Upper lobe of left lung (tissue), 6 donors: ENCODE results near the gene RBBP7. TPM values are rescaled to one million over a fixed set of nuclear protein-coding genes. Genes with fewer than 3 reads are reported as not detected.

Experiments
- ATAC-seq, 2 donors: fragments of 200-7000 bp; cut with Tn5 transposase; one replicate each; pipeline ENCODE4 v1.9.1; 2022; ENCODE audit warnings: mild to moderate bottlenecking in 2 of 2, moderate library complexity in 2 of 2; ENCODE audit not compliant: low FRiP score in 2 of 2
- DNase-seq, 2 donors: peaks; one replicate each; pipeline ENCODE4 v3.0.0-alpha.2; 2019 to 2020
- H3K27ac ChIP-seq, 4 donors: fragments of 200-600 bp; sonication (generic); one replicate each; pipeline ENCODE4 v1.5.1; 2016 to 2019
- H3K27me3 ChIP-seq, 4 donors: fragments of 200-600 bp; sonication (generic); one replicate each; pipeline ENCODE4 v1.5.1; 2017 to 2019
- H3K36me3 ChIP-seq, 4 donors: fragments of 200-600 bp; sonication (generic); one replicate each; pipeline ENCODE4 v1.5.1; 2016 to 2019
- H3K4me1 ChIP-seq, 4 donors: fragments of 200-600 bp; sonication (generic); one replicate each; pipeline ENCODE4 v1.5.1; 2018 to 2019
- H3K4me3 ChIP-seq, 4 donors: fragments of 200-600 bp; sonication (generic); one replicate each; pipeline ENCODE4 v1.5.1; 2017 to 2019; ENCODE audit warnings: mild to moderate bottlenecking in 2 of 4, moderate library complexity in 1 of 4
- H3K9me3 ChIP-seq, 4 donors: fragments of 200-600 bp; sonication (generic); one replicate each; pipeline ENCODE4 v1.5.1; 2018 to 2019
- CTCF ChIP-seq, 6 experiments: fragments of 450-650 bp in 4 of 6; fragments of 200-600 bp in 2 of 6; sonication (generic) in 2 of 6; IDR thresholded peaks; one replicate each; pipeline ENCODE4 v1.5.1; 2016 to 2019; ENCODE audit warnings: antibody characterized with exemption in 6 of 6
- EP300 ChIP-seq, 4 donors: sonication (generic); formaldehyde crosslinking; IDR thresholded peaks; one replicate each; pipeline ENCODE4 v1.5.1; 2017; ENCODE audit warnings: antibody characterized with exemption in 4 of 4, control low read depth in 2 of 4
- POLR2A ChIP-seq, 4 donors: fragments of 450-650 bp; IDR thresholded peaks; one replicate each; pipeline ENCODE4 v1.5.1; 2016 to 2017; ENCODE audit warnings: antibody characterized with exemption in 4 of 4, mild to moderate bottlenecking in 2 of 4
- POLR2AphosphoS5 ChIP-seq, 2 donors: sonication (generic); formaldehyde crosslinking; IDR thresholded peaks; one replicate each; pipeline ENCODE4 v1.5.1; 2017; ENCODE audit warnings: antibody characterized with exemption in 2 of 2
- WGBS, 2 donors: methylation state at CpG; one replicate each; pipeline ENCODE4 v1.1.5; 2017 to 2018; 5-methylcytosine and 5-hydroxymethylcytosine counted together
- total RNA-seq, 6 donors: library from RNA; depleted of rRNA in 4 of 6; stranded (reverse); fragments of >200 nt in 4 of 6; gene quantifications; one replicate each; pipeline versions ENCODE4 v1.1.0 to v1.2.1, GENCODE V29; 2016 to 2021
- donor health status: DM: no; HTN: no; CAD: no; lungs with moderate emphysema.
- donor health status: DM: no; HTN: yes; CAD: no; lungs with severe emphysema.

Gene RBBP7
- total RNA-seq, 6 donors from 2014 or later, result 59.1 to 73.3 (median 63.7) TPM

GRCh38 chrX:16910376-16910775 lies 40.2 kb upstream of the RBBP7 start:
- Histone ChIP-seq H3K4me1 (no peaks in the 10 kb centered on the region), H3K27me3 (no peaks in the 10 kb centered on the region), H3K9me3 (no peaks in the 10 kb centered on the region), H3K36me3 (no peaks in the 10 kb centered on the region), H3K27ac (no peak overlapping the region), H3K4me3 (no peak overlapping the region)
- WGBS, 2 donors, result 67 to 83% methylated on average over 1 of the region's 1 CpG
- ATAC-seq (no peak), DNase-seq (no peak)
- TF ChIP-seq EP300 (IDR thresholded peaks at IDR 0.05), result no peak
- TF ChIP-seq POLR2A (IDR thresholded peaks at IDR 0.05), result no peak
- TF ChIP-seq POLR2AphosphoS5 (IDR thresholded peaks at IDR 0.05), result no peak
- TF ChIP-seq CTCF (IDR thresholded peaks at IDR 0.05), result no peak

- 79 to 80% methylated on average over 8 of the region's 8 CpGs for WGBS, 2 donors
- no peaks in the 10 kb centered on the region for H3K27me3 ChIP-seq
- TF ChIP-seq POLR2A (IDR thresholded peaks at IDR 0.05) (no peak), POLR2AphosphoS5 (IDR thresholded peaks at IDR 0.05) (no peak), EP300 (IDR thresholded peaks at IDR 0.05) (no peak), CTCF (IDR thresholded peaks at IDR 0.05) (no peak)
- no peak overlapping the region for H3K4me3 ChIP-seq
- ATAC-seq, result no peak
- no peak overlapping the region for H3K27ac ChIP-seq
- H3K36me3 ChIP-seq, result no peaks in the 10 kb centered on the region
- H3K9me3 ChIP-seq, result no peaks in the 10 kb centered on the region
- no peaks in the 10 kb centered on the region for H3K4me1 ChIP-seq
- no peak for DNase-seq
Measured at GRCh38 chrX:16903274-16904022, 33.3 kb upstream of the RBBP7 start.

DNA sequence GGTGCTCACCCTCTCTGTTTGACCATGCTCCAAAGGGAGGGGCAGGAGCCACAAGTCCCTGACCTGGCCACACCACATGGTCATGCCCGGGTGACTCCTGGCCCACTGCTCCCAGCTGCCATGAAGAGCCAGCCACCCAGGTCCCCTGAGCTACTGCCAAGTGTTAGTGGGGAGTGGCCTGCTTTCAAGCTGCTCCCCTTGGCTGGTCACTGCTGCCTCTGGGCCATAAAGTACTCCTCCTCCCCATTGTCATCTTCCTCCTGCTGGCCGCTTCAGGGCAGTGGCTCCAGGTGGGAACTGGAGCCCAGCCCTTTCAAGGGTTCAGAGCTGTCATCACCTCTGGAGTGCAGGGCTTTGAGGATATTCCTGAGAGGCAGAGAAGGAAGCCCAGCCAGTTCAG lies 27.3 kb upstream of the RBBP7 start:
- 96% methylated on average over 2 of the region's 2 CpGs; no CpG with 5 or more reads in 1 of the 2 donors for WGBS, 2 donors
- H3K4me3 ChIP-seq, result no peak overlapping the region
- TF ChIP-seq EP300 (IDR thresholded peaks at IDR 0.05) (no peak), POLR2A (IDR thresholded peaks at IDR 0.05) (no peak), CTCF (IDR thresholded peaks at IDR 0.05) (no peak), POLR2AphosphoS5 (IDR thresholded peaks at IDR 0.05) (no peak)
- H3K27ac ChIP-seq, result no peak overlapping the region
- ATAC-seq (no peak), DNase-seq (no peak)
- H3K4me1 ChIP-seq, result peaks cover 0 to 8% (median 0%) of the 10 kb centered on the region in 4 donors
- no peaks in the 10 kb centered on the region for H3K9me3 ChIP-seq
- H3K27me3 ChIP-seq, result no peaks in the 10 kb centered on the region
- no peaks in the 10 kb centered on the region for H3K36me3 ChIP-seq

DNA sequence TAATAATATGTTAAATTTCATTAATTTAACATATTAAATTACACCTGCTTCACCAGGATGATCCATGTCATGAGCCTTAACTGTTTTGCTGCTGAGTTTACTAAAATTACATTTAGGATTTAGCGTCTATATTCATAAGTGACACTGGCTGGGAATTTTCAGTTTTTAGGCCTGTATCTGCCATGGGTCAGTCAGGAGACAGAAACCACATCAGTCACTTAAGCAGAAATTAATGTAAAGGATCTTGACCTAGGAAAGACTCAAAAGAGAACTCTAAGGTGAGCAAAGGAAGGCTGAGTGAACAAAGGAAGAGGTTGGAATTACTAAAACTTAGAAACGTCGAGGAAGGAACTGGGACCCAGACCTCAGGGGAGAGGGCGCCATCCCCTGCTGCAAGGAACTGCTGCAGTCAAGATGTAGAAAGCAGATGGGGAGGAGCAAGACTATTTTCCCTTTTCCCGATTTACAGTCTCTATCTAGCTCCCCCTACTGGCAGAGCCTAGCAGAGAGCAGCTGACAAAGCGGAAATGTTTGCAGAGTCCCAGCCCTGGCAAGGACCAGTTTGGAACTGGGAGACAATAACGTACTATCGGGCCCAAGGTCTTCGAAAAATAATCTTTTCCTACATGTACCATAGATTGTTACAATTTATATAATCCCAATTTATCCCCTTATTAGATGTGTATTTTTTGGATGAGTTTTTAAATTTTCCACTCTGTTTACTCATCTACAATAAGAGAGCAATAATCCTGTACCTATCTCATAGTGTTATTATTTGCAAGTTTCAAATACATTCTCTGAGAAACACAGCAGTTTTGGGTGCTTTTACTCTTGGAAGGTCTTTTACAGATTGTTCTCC lies 22.6 kb upstream of the RBBP7 start:
- Histone ChIP-seq H3K4me3 (no peak overlapping the region), H3K27ac (no peak overlapping the region), H3K27me3 (no peaks in the 10 kb centered on the region), H3K36me3 (no peaks in the 10 kb centered on the region), H3K4me1 (peaks cover 0 to 9% (median 0%) of the 10 kb centered on the region in 4 donors), H3K9me3 (no peaks in the 10 kb centered on the region)
- peak; percentile 78 to 83 for ATAC-seq
- peak in 1 of 2 donors; percentile 72 for DNase-seq
- no peak for TF ChIP-seq EP300 (IDR thresholded peaks at IDR 0.05)
- TF ChIP-seq POLR2A (IDR thresholded peaks at IDR 0.05), result no peak
- no peak for TF ChIP-seq POLR2AphosphoS5 (IDR thresholded peaks at IDR 0.05)
- TF ChIP-seq CTCF (IDR thresholded peaks at IDR 0.05), result peak; percentile 51 to 80 (median 69)
- WGBS, 2 donors, result 14 to 15% methylated on average over 9 of the region's 9 CpGs
